Astrocyte of the spinal cord (primary cell): ENCODE results near the gene SOWAHA.

Source experiments
- DNase-seq: peaks from one replicate; pipeline ENCODE4 v3.0.0; 2011; ENCODE audit warnings: low read depth, low spot score
- H3K4me3 ChIP-seq: 2 replicates; pipeline ENCODE4 v1.5.1; 2011; ENCODE audit warnings: low read depth, mild to moderate bottlenecking, low read length, moderate library complexity
- in situ Hi-C: cut with HindIII; loops from 2 replicates; pipeline ENCODE4 v1.10.0; 2017; ENCODE audit warnings: low sequenced_read_pairs
- TF ChIP-seq, protein P1 (sequence below): IDR thresholded peaks from 2 replicates; pipeline ENCODE4 v1.5.1; 2012; ENCODE audit warnings: low read depth, mild to moderate bottlenecking, low read length, inconsistent platforms

Gene SOWAHA

DNA sequence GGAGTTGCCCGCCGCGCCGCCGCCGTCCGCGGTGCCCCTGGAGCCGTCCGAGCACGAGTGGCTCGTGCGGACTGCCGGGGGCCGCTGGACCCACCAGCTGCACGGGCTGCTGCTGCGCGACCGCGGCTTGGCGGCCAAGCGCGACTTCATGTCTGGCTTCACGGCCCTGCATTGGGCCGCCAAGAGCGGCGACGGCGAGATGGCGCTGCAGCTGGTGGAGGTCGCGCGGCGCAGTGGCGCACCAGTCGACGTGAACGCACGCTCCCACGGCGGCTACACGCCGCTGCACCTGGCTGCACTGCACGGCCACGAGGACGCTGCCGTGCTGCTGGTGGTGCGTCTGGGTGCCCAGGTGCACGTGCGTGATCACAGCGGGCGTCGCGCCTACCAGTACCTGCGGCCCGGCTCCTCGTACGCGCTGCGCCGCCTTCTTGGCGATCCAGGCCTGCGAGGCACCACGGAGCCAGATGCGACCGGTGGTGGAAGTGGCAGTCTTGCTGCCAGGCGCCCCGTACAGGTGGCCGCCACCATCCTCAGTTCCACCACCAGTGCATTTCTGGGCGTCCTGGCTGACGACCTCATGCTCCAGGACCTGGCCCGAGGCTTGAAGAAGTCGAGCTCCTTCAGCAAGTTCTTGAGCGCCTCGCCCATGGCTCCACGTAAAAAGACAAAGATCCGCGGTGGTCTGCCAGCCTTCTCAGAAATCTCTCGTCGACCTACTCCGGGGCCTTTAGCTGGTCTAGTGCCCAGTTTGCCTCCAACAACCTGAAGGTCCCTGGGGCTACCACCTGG lies 1.6 kb downstream of the SOWAHA start:
- no peak overlapping the region for H3K4me3 ChIP-seq
- in situ Hi-C loops = no loop called here
- TF ChIP-seq, protein P1, sequence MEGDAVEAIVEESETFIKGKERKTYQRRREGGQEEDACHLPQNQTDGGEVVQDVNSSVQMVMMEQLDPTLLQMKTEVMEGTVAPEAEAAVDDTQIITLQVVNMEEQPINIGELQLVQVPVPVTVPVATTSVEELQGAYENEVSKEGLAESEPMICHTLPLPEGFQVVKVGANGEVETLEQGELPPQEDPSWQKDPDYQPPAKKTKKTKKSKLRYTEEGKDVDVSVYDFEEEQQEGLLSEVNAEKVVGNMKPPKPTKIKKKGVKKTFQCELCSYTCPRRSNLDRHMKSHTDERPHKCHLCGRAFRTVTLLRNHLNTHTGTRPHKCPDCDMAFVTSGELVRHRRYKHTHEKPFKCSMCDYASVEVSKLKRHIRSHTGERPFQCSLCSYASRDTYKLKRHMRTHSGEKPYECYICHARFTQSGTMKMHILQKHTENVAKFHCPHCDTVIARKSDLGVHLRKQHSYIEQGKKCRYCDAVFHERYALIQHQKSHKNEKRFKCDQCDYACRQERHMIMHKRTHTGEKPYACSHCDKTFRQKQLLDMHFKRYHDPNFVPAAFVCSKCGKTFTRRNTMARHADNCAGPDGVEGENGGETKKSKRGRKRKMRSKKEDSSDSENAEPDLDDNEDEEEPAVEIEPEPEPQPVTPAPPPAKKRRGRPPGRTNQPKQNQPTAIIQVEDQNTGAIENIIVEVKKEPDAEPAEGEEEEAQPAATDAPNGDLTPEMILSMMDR = no peak
- no peak for DNase-seq

DNA sequence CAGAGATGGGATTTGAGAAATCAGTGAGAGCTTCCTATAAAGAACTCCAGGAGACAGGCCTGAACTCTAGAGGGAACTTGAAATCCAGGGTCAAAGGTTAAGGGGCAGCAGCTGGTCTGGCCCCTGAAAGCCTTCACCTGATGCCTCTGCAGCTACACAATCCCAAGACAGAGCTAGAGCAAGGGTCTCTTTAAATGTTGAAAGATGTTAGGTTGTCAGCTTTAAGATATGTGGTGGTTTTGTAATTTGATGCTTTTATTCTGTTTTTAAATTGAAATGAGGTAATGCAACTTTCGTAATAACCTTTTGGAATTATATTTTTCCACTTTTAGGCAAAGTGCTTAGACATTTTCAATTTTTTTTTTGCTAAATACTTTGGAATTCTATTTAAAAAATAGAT lies 2.4 kb downstream of the SOWAHA start:
- TF ChIP-seq, protein P1 = no peak
- H3K4me3 ChIP-seq = no peak overlapping the region
- in situ Hi-C loops = no loop called here
- DNase-seq = no peak

DNA sequence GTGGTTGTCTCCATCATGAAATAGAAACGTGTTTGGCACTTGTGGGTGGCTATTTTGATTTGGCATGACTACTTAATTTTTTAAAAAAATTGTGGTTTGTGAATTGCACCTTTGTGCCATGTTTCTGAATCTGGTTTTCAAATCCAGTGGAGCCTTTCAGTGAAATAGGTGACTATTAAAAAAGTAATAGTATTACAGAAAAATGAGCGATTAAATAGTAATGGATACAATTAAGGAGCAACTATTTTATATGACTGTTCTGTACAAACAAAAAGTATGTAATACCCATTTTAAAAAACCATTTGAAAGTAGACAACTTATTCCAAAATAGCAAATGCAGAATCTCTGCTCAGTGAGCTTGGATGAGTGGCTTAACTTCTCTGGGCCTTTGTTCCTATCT lies 3.0 kb downstream of the SOWAHA start:
- in situ Hi-C loops = no loop called here

DNA sequence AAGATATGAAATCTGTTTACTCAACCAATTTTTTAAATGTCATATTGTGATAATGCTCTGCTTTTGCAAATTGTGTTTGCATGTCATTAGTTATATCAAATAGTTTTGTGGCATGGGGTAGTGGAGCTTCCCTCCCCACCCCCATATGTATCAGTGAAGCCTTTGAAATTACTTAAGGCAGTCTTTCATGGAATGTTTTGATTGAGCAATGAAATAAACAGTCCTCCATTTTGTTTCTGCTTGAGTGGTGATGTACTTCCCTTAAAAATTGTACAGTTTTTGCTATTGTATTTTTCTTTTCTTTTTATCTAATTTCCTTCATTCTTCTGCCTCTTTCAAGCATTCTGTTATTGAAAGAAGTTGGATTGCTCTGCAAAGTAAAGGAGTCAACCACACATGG lies 3.5 kb downstream of the SOWAHA start:
- in situ Hi-C loops = no loop called here
- TF ChIP-seq, protein P1 = no peak
- no peak overlapping the region for H3K4me3 ChIP-seq
- no peak for DNase-seq

More for the DNA sequence above, 3.0 kb downstream of the SOWAHA start:
- TF ChIP-seq, protein P1 = no peak
- H3K4me3 ChIP-seq = no peak overlapping the region
- DNase-seq = no peak

DNA sequence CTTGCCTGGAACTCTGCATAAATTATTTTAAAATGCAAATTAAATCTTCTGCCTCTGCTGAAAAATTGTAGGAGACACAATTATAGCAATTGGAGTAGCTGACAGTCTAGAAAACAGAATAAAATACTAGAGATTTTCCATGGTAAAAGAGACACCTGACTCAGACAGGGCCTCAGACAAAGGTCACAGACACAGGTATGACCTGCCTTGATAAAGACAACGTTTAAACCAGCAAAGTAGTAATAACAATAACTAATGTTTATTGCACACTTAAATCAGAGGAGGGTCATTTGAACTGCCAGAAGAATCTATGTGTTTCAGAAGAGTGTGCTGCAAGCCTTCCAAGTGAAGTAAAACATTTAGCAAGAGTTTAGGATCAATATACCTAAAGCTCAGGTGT lies 3.9 kb downstream of the SOWAHA start:
- TF ChIP-seq, protein P1 = no peak
- in situ Hi-C loops = no loop called here
- no peak for DNase-seq
- no peak overlapping the region for H3K4me3 ChIP-seq

DNA sequence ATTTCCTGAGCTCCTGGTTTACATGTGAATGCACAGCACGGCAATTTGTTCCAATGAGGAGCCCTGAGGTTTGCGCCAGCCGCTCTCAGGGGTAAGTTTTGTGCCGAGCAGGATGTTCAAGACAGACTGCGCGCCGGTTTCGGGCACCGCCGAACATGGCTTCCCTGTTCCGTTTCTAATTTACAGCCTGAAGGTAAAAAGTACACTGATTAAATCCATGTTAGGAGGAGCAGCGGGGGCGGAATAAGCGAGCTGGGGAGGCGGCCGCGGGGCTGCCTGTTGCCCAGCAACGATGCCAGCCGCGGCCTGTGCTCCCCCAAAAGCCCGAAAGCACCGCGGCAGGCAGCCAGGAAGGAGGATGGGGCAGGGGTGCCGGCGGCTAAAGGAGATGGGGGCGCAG lies 6.4 kb downstream of the SOWAHA start:
- TF ChIP-seq, protein P1 = no peak
- H3K4me3 ChIP-seq = peak overlapping the region; percentile 10
- in situ Hi-C loops = no loop called here
- DNase-seq = no peak
